Measurements from ENCODE around the gene KDELR3.

GRCh38 chr22:38519453-38520250, 51.8 kb downstream of the KDELR3 start:
- TF ChIP-seq CTCF (conservative IDR thresholded peaks at IDR 0.05), result no peak
- no peak for TF ChIP-seq EZH2 (IDR thresholded peaks at IDR 0.05; ENCODE audit: low read depth)

Measured in PC-9 (cell line).